Effector memory CD4-positive, alpha-beta T cell (primary cell): ENCODE results near the gene THBS3.

Experiments
- DNase-seq, 3 donors: peaks; one replicate each; pipeline ENCODE4 v3.0.0-alpha.2; 2020
- H3K27ac ChIP-seq: 2 replicates; pipeline ENCODE4 v1.7.0; 2013; ENCODE audit warnings: mild to moderate bottlenecking, low read length, moderate library complexity; ENCODE audit not compliant: insufficient read depth, poor library complexity, severe bottlenecking
- H3K27me3 ChIP-seq: replicated peaks from 2 replicates; pipeline ENCODE4 v1.7.0; 2013; ENCODE audit warnings: mild to moderate bottlenecking, low read length; ENCODE audit not compliant: insufficient read depth, control insufficient read depth, poor library complexity, severe bottlenecking
- H3K36me3 ChIP-seq: 2 replicates; pipeline ENCODE4 v1.7.0; 2013; ENCODE audit warnings: mild to moderate bottlenecking, low read length, moderate library complexity; ENCODE audit not compliant: control insufficient read depth, insufficient read depth
- H3K4me1 ChIP-seq: 2 replicates; pipeline ENCODE4 v1.7.0; 2013; ENCODE audit warnings: low read length, mild to moderate bottlenecking; ENCODE audit not compliant: control insufficient read depth, insufficient read depth, poor library complexity, severe bottlenecking
- H3K4me3 ChIP-seq: 2 replicates; pipeline ENCODE4 v1.7.0; 2013; ENCODE audit warnings: low read length, low read depth, mild to moderate bottlenecking; ENCODE audit not compliant: insufficient read depth, poor library complexity, severe bottlenecking
- H3K9me3 ChIP-seq: 2 replicates; pipeline ENCODE4 v1.7.0; 2013; ENCODE audit warnings: mild to moderate bottlenecking, low read length, moderate library complexity; ENCODE audit not compliant: control insufficient read depth

THBS3 gene

GRCh38 chr1:155174324-155175280 lies 33.1 kb downstream of the THBS3 start:
- DNase-seq, result peak in 2 of 3 donors; percentile 33 to 48
- H3K27ac ChIP-seq, result peak overlapping the region; percentile 91
- H3K27me3 ChIP-seq, result no peaks in the 10 kb centered on the region
- H3K4me1 ChIP-seq, result peaks cover 32% of the 10 kb centered on the region
- peak overlapping the region; percentile 84 for H3K4me3 ChIP-seq
- H3K9me3 ChIP-seq, result no peaks in the 10 kb centered on the region
- peaks cover 20% of the 10 kb centered on the region for H3K36me3 ChIP-seq

- Histone ChIP-seq H3K9me3 (no peaks in the 10 kb centered on the region), H3K4me1 (peaks cover 32% of the 10 kb centered on the region), H3K27ac (peak within 1 kb of the TSS; percentile 91), H3K36me3 (peaks cover 20% of the 10 kb centered on the region), H3K27me3 (no peaks in the 10 kb centered on the region), H3K4me3 (peak within 1 kb of the TSS; percentile 84)
- peak; percentile 39 to 61 (median 47) for DNase-seq
These were observed 34.0 kb downstream of the THBS3 start, which contains the start of gene TRIM46 for GRCh38 chr1:155173478-155174323. TRIM46 (plus strand) TSS chr1:155173849; CDS start chr1:155173967, 118 bp downstream.

- no peaks in the 10 kb centered on the region for H3K9me3 ChIP-seq
- no peaks in the 10 kb centered on the region for H3K27me3 ChIP-seq
- peaks cover 15% of the 10 kb centered on the region for H3K36me3 ChIP-seq
- peaks cover 33% of the 10 kb centered on the region for H3K4me1 ChIP-seq
- peak within 1 kb of the TSS; percentile 91 for H3K27ac ChIP-seq
- peak within 1 kb of the TSS; percentile 84 for H3K4me3 ChIP-seq
- DNase-seq, result peak; percentile 87 to 92 (median 91)
These were observed 34.8 kb downstream of the THBS3 start, which contains the start of gene KRTCAP2 for GRCh38 chr1:155172732-155173477. KRTCAP2 (minus strand) TSS chr1:155173304; CDS start chr1:155173224, 80 bp downstream.

DNA sequence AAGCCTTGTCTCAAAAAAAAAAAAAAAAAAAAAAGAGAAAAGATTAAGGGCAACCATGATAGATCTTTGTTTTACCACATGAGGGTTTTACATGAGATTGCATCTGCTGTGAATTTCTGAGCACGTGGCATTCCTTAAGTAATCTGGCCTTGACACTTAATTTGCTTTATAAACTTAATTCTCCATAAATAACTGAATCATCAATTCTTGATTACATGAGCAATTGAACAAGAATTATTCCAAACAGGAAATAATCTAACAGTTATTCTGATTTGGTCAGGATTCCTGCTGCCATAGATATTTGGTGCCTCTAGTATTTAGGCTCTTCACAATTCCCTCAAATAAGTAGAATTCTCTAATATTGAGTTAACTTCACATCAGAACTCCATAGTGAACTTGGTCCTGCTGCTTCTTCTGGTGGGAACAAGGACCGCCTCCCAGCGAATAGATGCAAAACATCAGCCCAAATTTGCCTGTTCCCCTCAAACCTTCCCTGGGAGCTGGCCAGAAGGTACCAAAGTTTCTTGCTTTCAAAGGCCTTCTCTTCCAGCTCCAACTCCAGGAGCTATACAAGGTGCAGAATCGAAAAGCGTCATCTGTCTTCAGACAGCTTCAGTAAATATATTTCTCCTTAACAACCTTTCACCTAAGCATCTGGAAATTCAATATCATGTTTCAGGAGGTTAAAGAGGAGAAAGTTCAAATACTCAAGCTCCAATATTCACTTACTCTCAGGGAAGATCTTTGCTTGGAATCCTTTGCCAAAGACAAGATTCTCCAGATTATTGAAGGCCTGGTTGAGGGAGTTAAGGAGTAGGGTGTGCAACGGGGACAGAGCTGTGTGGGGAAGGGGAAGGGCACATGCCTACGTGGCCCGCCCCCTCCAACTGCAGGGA lies 35.6 kb downstream of the THBS3 start:
- H3K36me3 ChIP-seq, result peaks cover 13% of the 10 kb centered on the region
- H3K4me3 ChIP-seq, result peak overlapping the region; percentile 84
- H3K27me3 ChIP-seq, result no peaks in the 10 kb centered on the region
- peaks cover 41% of the 10 kb centered on the region for H3K4me1 ChIP-seq
- no peaks in the 10 kb centered on the region for H3K9me3 ChIP-seq
- no peak for DNase-seq
- peak overlapping the region; percentile 91 for H3K27ac ChIP-seq

DNA sequence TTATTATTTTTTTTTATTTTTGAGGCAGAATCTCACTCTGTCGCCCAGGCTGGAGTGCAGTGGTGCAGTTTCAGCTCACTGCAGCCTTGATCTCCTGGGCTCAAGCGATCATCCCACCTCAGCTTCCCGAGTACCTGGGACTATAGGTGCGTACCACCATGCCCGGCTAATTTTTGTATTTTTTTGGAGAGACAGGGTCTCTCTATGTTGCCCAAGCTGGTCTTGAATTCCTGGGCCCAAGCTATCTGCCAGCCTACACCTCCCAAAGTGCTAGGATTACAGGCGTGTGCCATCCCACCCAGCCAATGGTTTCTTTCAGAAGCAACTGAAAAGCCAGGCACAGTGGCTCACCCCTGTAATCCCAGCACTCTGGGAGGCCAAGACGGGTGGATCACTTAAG lies 36.9 kb downstream of the THBS3 start:
- H3K27me3 ChIP-seq, result no peaks in the 10 kb centered on the region
- H3K9me3 ChIP-seq, result no peaks in the 10 kb centered on the region
- no peak overlapping the region for H3K4me3 ChIP-seq
- peaks cover 13% of the 10 kb centered on the region for H3K36me3 ChIP-seq
- H3K27ac ChIP-seq, result no peak overlapping the region
- peaks cover 30% of the 10 kb centered on the region for H3K4me1 ChIP-seq
- DNase-seq, result no peak

GRCh38 chr1:155170101-155170785 lies 37.5 kb downstream of the THBS3 start:
- no peaks in the 10 kb centered on the region for H3K27me3 ChIP-seq
- peaks cover 28% of the 10 kb centered on the region for H3K4me1 ChIP-seq
- no peaks in the 10 kb centered on the region for H3K9me3 ChIP-seq
- no peak overlapping the region for H3K4me3 ChIP-seq
- DNase-seq, result no peak
- H3K27ac ChIP-seq, result no peak overlapping the region
- H3K36me3 ChIP-seq, result peaks cover 13% of the 10 kb centered on the region

DNA sequence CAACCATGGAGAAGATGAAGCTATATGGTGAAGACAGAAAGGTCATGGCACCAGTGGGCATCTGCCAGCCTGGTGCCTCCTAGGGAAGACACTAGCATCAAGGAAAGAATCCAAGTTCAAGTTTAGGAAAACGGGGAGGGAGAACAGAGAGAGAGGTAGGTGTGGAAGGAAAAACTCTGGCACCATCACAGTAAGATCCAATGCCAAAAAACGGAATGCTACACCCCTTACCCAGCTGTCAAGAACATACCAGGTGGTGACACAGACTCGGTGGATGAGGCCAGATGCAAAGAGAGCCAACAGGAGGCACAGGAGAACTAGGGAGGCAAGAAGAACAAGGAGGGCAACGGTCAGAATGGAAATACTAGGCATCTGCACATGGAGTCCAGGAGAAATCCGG lies 38.2 kb downstream of the THBS3 start:
- no peak for DNase-seq
- Histone ChIP-seq H3K36me3 (peaks cover 13% of the 10 kb centered on the region), H3K27ac (no peak overlapping the region), H3K27me3 (no peaks in the 10 kb centered on the region), H3K4me1 (peaks cover 21% of the 10 kb centered on the region), H3K9me3 (no peaks in the 10 kb centered on the region), H3K4me3 (no peak overlapping the region)

DNA sequence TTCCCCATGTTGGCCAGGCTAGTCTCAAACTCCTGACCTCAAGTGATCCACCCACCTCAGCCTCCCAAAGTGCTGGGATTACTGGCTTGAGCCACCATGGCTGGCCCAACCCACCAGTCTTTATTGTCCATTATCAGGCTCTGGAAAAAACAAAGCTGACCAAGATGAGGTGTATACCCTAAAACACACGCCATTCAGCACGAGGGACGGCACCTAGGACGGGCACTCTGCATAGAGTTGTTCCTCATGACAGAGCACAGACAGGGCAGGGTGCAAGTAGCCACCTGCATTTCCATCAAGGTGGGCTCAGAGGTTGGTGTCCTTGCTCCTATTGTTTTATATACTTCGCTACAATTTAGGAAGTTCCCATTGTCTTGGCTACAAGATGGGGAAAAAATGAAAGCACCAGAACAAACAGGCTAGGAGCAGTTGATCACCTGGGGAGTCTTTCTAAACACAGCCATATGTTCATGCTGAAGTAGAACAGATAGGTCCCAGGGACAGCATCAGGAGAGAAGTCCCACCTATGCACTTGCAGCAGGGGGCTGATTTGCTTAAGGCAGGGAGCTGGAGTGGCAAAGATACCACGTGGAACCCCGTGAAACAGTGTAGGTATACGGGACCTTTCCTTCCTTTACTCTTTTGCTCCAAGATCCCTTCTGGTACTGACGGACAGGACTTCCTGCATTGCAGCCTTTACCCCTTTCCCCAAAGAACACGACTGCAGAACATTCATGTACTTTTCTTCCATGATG lies 39.1 kb downstream of the THBS3 start:
- Histone ChIP-seq H3K36me3 (peaks cover 13% of the 10 kb centered on the region), H3K27ac (no peak overlapping the region), H3K27me3 (no peaks in the 10 kb centered on the region), H3K9me3 (no peaks in the 10 kb centered on the region), H3K4me3 (no peak overlapping the region), H3K4me1 (peaks cover 12% of the 10 kb centered on the region)
- no peak for DNase-seq
